Heart left ventricle (tissue), 13 donors: ENCODE data around the gene LYPLA2.

ENCODE experiments used
- POLR2A ChIP-seq, 2 donors: fragments of 450-650 bp; IDR thresholded peaks; one replicate each; pipeline ENCODE4 v1.6.1; 2017; ENCODE audit warnings: antibody characterized with exemption in 2 of 2, mild to moderate bottlenecking in 2 of 2, moderate library complexity in 2 of 2
- TF ChIP-seq, protein P1 (sequence below), 12 donors: fragments of 200-600 bp; sonication (generic) in 4 of 12; IDR thresholded peaks; one replicate each; pipeline versions ENCODE4 v1.5.0 to v1.8.0; 2018 to 2022; ENCODE audit warnings: antibody characterized with exemption in 12 of 12, mild to moderate bottlenecking in 5 of 12
- donor health status: ischemic (EF 13 %, LVEDD 7.1; RV severe dilation, severe dysfunction).
- donor health status: DM: no; HTN: yes; CAD: no.
- donor health status: DM: no; HTN: no; CAD: no.
- donor health status: ischemic (EF 25% LVEDD 6.9; RV normal size, moderate dysfunction).
- donor health status: ischemic (EF 25% LVEDD 5.7; RV mildly dilated, moderate dysfunction).
- donor health status: ischemic (EF 35%, LVEDD 5.7; RV mildly dilated, moderate dysfunction).
- donor health status: nonischemic (EF 11% LVEDD 7.7; RV severe dilation, severe dysfunction).
- donor health status: DM: yes; HTN: yes; CAD: no.
- donor health status: PGD.
- donor health status: ischemic (EF 29% LVEDD 5.4; RV normal size, mild dysfunction).
- donor health status: nonischemic (EF 23%, LVEDD 6.1; RV moderate dilation, normal function).

DNA sequence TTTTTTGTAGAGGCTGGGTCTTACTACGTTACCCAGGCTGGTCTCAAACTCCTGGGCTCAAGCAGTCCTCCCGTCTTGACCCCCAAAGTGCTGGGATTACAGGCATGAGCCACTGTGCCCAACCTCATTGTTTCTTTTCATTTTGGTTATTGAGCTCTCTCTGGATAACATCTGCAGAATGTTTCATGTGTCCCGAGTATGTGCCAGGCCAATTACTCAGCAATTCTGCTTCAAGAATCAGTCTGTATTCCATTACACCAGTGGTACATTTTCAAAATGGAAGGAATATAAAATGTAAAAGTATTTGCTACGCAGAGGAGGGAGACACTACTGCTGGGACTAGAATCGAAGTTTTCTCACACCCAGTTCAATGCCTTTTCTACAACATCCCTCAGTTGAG is 49.3 kb upstream of the LYPLA2 start:
- TF ChIP-seq, protein P1, sequence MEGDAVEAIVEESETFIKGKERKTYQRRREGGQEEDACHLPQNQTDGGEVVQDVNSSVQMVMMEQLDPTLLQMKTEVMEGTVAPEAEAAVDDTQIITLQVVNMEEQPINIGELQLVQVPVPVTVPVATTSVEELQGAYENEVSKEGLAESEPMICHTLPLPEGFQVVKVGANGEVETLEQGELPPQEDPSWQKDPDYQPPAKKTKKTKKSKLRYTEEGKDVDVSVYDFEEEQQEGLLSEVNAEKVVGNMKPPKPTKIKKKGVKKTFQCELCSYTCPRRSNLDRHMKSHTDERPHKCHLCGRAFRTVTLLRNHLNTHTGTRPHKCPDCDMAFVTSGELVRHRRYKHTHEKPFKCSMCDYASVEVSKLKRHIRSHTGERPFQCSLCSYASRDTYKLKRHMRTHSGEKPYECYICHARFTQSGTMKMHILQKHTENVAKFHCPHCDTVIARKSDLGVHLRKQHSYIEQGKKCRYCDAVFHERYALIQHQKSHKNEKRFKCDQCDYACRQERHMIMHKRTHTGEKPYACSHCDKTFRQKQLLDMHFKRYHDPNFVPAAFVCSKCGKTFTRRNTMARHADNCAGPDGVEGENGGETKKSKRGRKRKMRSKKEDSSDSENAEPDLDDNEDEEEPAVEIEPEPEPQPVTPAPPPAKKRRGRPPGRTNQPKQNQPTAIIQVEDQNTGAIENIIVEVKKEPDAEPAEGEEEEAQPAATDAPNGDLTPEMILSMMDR (IDR thresholded peaks at IDR 0.05): no peak
- no peak for TF ChIP-seq POLR2A (IDR thresholded peaks at IDR 0.05)
